Heart left ventricle (tissue), 13 donors: ENCODE measurements around the gene PRKCA.

ENCODE experiments used
- POLR2A ChIP-seq, 2 donors: fragments of 450-650 bp; IDR thresholded peaks; one replicate each; pipeline ENCODE4 v1.6.1; 2017; ENCODE audit warnings: antibody characterized with exemption in 2 of 2, mild to moderate bottlenecking in 2 of 2, moderate library complexity in 2 of 2
- TF ChIP-seq, protein P1 (sequence below), 12 donors: fragments of 200-600 bp; sonication (generic) in 4 of 12; IDR thresholded peaks; one replicate each; pipeline versions ENCODE4 v1.5.0 to v1.8.0; 2018 to 2022; ENCODE audit warnings: antibody characterized with exemption in 12 of 12, mild to moderate bottlenecking in 5 of 12
- donor health status: ischemic (EF 13 %, LVEDD 7.1; RV severe dilation, severe dysfunction).
- donor health status: DM: no; HTN: yes; CAD: no.
- donor health status: DM: no; HTN: no; CAD: no.
- donor health status: ischemic (EF 25% LVEDD 6.9; RV normal size, moderate dysfunction).
- donor health status: ischemic (EF 25% LVEDD 5.7; RV mildly dilated, moderate dysfunction).
- donor health status: ischemic (EF 35%, LVEDD 5.7; RV mildly dilated, moderate dysfunction).
- donor health status: nonischemic (EF 11% LVEDD 7.7; RV severe dilation, severe dysfunction).
- donor health status: DM: yes; HTN: yes; CAD: no.
- donor health status: PGD.
- donor health status: ischemic (EF 29% LVEDD 5.4; RV normal size, mild dysfunction).
- donor health status: nonischemic (EF 23%, LVEDD 6.1; RV moderate dilation, normal function).

DNA sequence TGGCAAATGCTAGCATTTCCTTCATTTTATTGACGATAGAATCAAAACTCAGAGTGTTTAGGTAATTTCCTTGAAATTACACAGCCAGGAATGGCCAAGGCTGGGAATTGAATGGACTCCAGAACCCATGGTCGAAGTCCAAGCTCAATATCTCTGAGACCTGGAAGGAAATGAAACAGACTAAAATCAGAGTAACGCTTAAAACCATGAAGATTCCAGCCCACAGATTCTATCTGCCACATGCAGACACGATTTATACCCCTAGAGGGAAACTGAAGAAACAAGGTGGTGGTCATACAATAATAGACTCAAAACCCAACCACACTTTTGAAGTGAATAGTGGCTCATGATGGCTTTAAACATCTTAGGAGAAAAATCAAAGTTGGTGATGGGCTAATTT, 95.6 kb downstream of the PRKCA start:
- TF ChIP-seq, protein P1, sequence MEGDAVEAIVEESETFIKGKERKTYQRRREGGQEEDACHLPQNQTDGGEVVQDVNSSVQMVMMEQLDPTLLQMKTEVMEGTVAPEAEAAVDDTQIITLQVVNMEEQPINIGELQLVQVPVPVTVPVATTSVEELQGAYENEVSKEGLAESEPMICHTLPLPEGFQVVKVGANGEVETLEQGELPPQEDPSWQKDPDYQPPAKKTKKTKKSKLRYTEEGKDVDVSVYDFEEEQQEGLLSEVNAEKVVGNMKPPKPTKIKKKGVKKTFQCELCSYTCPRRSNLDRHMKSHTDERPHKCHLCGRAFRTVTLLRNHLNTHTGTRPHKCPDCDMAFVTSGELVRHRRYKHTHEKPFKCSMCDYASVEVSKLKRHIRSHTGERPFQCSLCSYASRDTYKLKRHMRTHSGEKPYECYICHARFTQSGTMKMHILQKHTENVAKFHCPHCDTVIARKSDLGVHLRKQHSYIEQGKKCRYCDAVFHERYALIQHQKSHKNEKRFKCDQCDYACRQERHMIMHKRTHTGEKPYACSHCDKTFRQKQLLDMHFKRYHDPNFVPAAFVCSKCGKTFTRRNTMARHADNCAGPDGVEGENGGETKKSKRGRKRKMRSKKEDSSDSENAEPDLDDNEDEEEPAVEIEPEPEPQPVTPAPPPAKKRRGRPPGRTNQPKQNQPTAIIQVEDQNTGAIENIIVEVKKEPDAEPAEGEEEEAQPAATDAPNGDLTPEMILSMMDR (IDR thresholded peaks at IDR 0.05) = no peak
- no peak for TF ChIP-seq POLR2A (IDR thresholded peaks at IDR 0.05)
